ENCODE results near the gene MTHFSD. TPM values are rescaled to one million over a fixed set of nuclear protein-coding genes. Genes with fewer than 3 reads are reported as not detected.

The MTHFSD gene
- total RNA-seq, 2 donors from 2014 or later = 10.3 to 12.4 TPM

DNA sequence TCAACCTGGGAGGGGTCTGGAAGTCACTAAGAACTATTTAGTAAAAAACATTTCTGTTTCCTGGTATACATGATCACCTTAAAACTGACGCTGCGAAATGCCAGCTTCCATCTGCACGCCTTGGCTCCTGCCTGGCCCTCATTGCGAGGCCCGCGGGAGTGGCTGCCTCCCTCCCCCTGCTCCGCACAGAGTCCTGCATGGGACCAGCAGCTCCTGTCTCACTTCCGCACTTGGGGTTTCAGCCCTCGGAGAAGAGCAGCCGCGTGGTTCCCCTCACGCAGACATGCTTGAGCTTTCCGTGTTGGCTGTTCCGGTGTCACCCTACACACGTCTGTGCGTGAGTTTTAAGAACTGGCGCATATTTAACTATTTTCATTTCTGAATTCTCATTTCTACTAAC is 18.4 kb downstream of the MTHFSD start:
- no peak for ATAC-seq
- no peak for DNase-seq
- intact Hi-C loops (cut with DNase I) = no loop called here

DNA sequence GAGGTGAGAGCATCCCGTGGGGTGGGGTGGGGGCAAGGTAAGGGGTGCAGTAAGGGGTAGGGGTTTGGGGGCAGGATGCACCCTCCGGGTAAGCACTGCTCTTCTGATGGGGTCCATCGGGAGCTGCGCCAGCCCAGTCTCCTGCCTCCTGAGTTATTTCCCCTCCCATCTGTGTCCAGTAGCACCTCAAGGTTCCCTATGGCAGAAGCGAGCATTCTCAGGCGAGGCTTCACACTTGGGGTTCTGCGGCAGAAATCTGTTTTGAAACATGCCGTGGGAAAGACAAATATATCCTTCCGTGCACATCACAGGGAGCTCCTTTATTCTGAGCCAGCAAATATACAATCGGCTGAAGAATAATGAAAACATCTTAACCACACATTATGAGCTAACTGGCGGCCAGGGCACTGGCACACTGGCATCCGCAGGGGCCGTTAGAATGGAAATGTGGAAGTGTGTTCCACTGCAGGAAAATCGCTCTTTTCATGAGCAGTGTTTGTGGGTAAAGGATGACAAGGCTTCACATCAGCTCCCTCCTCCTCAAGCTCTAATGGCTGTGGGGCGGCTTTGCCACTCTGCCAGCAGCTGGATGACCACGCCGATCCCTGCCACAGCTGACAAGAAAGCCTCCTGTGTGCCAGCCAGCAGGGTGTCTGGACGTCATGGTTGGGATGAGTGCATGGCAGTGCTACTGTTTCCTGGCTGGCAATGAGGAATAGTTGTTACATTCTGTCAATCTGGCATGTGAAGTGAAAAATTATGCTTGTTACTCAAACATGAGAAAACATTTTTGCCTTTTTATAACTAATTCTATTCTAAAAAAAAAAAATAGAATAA is 20.0 kb downstream of the MTHFSD start:
- no peak for DNase-seq
- intact Hi-C loops (cut with DNase I) = no loop called here
- ATAC-seq = no peak

DNA sequence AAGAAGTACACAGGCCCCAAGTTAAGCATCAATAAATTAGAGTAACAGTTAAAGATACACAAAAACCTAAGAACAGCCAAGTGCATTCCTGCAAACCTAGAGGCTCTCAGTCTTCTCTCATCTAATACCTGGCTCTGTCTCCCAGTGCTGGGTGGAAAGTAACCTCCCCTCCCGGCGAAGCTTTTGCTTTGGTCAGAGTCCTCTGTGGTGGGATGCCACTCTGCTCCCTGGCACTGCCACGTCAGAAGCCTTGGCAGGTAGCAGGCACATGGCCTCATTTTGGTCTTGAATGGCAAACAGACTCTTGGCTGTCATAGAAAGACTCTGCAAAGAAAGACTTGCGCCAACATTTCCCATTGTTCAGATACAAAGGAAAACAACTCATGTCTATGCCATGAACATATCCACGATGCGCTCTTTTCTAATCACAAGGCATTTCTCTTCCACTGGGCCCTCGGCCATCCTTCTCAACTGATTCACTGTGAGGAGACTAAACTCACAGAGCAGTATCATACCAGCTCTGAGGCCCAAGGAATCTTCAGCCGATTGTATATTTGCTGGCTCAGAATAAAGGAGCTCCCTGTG is 21.2 kb downstream of the MTHFSD start:
- intact Hi-C loops (cut with DNase I) = no loop called here
- no peak for ATAC-seq
- DNase-seq = no peak

GRCh38 chr16:86533076-86533475 is 22.0 kb downstream of the MTHFSD start:
- DNase-seq = no peak
- ATAC-seq = no peak
- intact Hi-C loops (cut with DNase I) = no loop called here

DNA sequence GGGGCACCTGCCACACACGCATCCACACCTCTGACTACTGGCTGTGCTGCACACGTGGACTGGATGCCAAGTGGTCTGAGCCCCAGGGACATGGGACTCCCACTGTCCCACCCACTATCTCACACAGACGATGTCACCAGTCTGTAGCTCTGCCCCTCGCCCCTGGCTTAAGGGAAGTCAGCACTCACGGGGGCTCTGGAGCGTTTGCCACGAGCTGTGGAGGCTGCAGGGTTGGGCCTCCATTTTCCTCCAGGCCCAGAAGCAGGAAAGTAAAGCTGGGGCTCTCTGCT is 22.6 kb downstream of the MTHFSD start:
- intact Hi-C loops (cut with DNase I) = no loop called here
- DNase-seq = no peak
- no peak for ATAC-seq

DNA sequence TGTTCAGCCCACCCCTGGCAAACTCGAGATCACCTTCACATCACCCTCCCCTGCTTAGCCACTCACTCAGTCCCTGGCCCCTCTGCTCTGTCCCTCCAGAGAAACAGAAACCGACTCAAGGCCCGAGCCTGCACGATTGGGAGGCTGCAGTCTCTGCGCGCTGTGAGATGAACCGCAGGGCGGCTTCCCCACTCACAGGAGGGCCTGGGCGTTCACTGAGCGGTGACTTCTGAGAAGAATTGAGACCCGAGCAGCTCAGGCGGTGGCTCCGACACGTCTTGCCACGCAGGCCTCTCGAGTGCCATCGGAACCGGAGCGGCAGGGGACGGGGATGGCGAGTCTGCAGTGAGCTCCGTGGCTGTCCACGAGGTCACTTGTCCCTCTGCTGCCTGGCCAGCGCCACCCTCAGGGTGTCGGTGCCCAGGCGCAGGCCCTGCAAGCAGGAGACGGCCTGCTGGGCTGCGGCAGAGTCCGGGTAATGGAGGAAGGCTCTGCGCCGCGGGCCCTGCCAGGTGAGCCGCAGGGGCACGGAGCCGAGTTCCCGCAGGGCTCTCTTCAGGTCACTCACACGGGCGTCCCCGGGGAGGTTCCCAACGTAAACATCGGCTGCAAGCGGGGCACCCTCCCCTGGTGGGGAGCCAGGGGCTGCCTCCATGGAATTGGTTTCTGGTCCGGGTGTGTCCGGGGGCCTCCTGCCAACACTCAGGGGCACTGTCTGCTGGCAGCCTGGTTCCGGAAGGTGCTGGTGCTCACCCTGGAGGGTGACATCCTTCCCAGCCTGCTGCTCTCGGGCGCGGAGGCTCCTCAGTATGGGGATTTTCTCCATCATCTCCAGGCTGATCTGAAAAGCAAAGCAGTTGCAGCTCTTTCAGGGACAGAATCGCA is 23.2 kb downstream of the MTHFSD start:
- intact Hi-C loops (cut with DNase I) = no loop called here
- ATAC-seq = no peak
- no peak for DNase-seq

GRCh38 chr16:86531191-86531545 is 23.9 kb downstream of the MTHFSD start:
- DNase-seq (peak; percentile 72), ATAC-seq (peak; percentile 74 to 91)
- intact Hi-C loops (cut with DNase I) = no loop called here

GRCh38 chr16:86530251-86531190 is 24.5 kb downstream of the MTHFSD start:
- intact Hi-C loops (cut with DNase I) = no loop called here
- ATAC-seq = no peak
- DNase-seq = no peak

DNA sequence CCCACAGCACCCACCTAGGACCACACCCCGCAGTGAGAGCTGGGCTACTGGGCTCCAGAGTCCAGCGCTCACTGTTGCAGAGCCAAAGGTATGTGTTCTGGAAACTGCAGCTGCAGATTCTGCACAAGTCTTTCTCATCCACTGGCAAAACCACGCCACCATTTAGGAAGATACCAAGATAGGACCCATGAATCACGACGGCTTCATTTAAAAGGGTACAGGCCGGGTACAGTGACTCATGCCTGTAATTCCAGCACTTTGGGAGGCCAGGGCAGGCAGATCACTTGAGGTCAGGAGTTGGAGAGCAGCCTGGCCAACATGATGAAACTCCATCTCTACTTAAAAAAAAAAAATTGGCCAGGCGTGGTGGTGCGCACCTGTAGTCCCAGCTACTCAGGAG is 25.9 kb downstream of the MTHFSD start:
- intact Hi-C loops (cut with DNase I) = no loop called here

DNA sequence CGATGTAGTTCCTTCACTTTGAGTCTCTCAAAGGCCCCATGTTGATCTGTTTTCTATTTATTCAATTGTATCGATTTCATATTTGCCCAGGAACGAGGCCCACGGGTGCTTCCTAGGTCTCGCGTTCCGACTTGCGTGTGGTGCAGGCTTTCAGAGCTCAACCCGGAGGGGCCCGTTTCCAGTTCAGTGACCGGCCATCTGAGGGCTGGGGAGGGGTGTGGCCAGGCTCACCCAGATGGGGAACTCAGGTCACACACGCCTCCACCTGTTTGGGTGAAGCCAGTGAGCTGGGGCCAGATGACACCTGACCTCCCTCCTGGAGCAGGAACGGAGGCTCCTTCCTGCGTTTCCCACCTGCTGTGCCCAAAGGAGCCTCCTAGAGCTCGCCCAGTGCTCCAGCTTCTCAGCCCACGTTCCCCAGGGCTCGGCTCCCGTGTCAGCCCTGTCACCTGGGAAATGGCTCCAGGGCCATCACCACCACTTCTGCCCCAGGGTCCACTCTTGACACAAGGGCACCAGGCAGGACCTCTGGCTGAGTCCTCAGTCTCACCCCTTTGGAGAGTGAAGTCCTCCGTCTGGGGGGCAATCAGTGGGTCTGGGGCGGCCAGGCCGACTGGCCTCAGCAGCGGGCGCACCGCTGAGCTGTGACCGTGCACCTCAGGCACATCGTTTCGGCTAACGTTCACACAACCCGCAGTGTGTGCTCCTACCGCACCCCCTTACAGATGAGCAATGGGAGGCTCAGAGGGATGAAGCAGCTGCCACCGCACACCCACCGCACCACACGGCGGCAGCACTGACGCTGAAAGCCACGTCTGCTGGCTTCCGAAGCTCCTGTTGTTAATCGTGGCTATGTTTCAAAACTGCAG is 26.7 kb downstream of the MTHFSD start:
- DNase-seq = no peak
- intact Hi-C loops (cut with DNase I) = no loop called here

More for the DNA sequence above, 25.9 kb downstream of the MTHFSD start:
- no peak for DNase-seq
- no peak for ATAC-seq

GRCh38 chr16:86527366-86527765 is 27.7 kb downstream of the MTHFSD start:
- ATAC-seq = no peak
- DNase-seq = no peak
- intact Hi-C loops (cut with DNase I) = no loop called here

More for the DNA sequence above, 26.7 kb downstream of the MTHFSD start:
- no peak for ATAC-seq

GRCh38 chr16:86525696-86526095 is 29.3 kb downstream of the MTHFSD start:
- intact Hi-C loops (cut with DNase I) = no loop called here
- no peak for DNase-seq

DNA sequence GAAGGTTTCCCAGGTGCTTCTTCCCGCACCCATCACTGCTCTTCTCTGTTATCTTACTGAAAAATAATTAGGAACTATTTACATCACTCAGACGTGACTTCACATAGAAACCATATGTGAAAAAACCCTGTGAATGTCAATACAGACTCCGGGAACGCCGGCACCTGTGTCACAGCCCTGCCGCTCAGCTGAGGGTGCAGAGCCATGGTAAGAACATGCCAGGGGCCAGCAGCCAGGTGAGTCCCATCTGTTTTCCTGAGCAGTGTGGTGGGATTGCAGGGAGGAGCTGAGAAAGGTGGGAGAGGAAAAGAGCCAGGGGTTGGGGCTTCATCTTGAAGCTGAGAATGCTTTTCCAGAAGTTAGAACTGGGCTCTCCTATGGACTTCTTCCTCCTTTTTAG is 31.0 kb downstream of the MTHFSD start:
- intact Hi-C loops (cut with DNase I) = loop anchor here in 1 of 2 donors (5.0 kb wide), 1 partner anchor 182 kb away; no protein-coding TSS in a partner anchor
- DNase-seq (no peak), ATAC-seq (no peak)

More at GRCh38 chr16:86525696-86526095, 29.3 kb downstream of the MTHFSD start:
- no peak for ATAC-seq

DNA sequence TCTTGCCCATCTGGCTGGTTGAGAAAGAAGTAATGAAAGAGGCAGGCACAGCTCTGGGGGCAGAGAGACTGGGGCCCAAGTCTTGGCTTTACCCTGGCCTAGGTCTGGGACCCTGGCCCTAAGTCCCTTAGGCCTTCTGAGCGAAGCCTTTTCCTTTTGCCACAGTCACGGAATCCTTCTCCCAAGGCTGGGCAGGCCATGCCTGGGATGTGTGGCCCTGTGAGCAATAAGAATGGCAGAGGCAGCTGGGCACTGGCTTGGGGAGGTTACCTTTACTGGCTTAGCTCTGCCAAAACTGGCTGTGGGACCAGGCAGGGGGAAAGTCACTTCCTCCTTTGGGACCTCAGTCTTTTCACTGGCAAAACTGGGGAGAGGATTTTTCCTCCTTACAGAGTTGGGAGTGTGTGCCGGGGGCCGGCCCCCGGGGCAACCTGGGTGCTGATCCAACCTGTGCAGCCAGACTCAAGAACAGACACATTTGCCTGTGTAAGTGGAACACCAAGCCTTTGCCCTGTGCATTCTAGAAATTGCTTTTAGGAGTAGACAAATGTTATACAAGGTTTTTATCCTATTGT is 31.8 kb downstream of the MTHFSD start:
- DNase-seq = no peak
- no peak for ATAC-seq
- intact Hi-C loops (cut with DNase I) = loop anchor here in 1 of 2 donors (5.0 kb wide), 1 partner anchor 181 kb away; no protein-coding TSS in a partner anchor

DNA sequence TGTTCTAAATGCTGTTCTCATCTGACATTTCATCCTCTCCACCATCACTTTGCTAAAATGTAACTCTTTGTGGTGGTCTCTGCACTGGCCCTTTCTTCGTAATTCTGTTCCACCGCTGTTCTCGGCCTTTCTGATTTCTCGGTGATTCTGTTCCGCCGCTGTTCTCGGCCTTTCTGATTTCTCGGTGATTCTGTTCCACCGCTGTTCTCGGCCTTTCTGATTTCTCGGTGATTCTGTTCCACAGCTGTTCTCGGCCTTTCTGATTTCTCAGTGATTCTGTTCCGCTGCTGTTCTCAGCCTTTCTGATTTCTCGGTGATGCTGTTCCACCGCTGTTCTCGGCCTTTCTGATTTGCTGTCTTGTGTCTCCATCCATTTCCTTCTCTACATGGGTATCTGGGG is 32.4 kb downstream of the MTHFSD start:
- ATAC-seq (no peak), DNase-seq (no peak)
- intact Hi-C loops (cut with DNase I) = loop anchor here in 1 of 2 donors (5.0 kb wide), 1 partner anchor 180 kb away; no protein-coding TSS in a partner anchor

DNA sequence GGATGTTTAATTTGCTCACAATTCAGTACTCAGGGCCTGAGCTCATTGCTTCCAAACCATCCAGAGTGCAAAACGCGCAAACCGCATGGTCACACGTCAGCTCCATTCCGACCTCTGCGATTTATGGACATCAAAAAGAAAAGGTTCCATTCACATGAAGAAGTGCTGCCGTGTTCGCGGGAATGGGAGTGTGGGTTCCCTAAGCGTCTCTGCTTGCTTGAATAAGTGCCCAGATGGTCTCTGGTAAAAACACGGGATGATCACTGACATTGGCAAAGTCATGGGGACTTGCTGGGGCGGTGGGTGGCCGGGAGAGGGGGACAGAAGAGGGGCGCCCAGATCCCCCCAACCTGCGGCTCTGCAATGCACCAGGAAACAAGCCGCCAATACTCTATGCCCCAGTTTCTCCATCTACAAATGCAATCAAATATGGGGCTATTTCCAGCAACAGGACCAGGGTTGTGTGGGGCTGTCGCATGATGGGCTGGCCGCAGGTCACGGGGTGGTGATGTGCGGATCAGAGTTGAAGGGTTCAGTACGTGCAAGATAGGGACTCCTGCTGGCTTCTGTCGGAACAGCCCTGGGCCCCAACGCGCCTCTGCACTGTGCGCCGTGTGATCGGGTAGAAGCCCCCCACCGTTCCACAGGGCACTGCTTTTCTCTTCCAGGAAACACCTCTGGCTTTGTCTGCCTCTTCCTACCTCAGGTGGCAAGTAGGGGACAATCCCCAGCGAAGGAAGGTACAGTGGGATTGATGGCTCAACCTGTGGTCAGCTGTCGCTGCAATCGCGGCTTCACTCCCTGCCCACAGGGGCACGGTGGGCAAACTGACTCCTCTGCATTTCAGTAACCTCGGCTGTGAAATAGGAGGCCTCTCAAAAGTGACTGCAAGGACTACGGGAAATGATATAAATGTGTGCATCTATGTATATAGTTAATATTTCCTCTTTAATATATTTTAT is 33.5 kb downstream of the MTHFSD start:
- DNase-seq (no peak), ATAC-seq (no peak)
- intact Hi-C loops (cut with DNase I) = loop anchor here in 1 of 2 donors (5.0 kb wide), 1 partner anchor 179 kb away; no protein-coding TSS in a partner anchor

Data from left cardiac atrium (tissue), 4 donors.